Calu3 (cell line): ENCODE data around the gene PRORP. TPM values are rescaled to one million over a fixed set of nuclear protein-coding genes. Genes with fewer than 3 reads are reported as not detected.

Source experiments
- BruUV-seq: library from RNA; stranded (reverse); fragments of 400-500 nt; replicated peaks from 2 replicates; lab custom pipeline; 2021; lab: Mats Ljungman, UMichigan
- CTCF ChIA-PET: fragments of 300-600 bp; sonication (Branson Sonifier 250); formaldehyde crosslinking; loops from one replicate; lab custom pipeline; 2022; ENCODE audit warnings: antibody characterized with exemption; lab: Charles Lee
- DNase-seq: peaks from one replicate; pipeline ENCODE4 v3.0.0; 2022
- H3K27ac Mint-ChIP-seq: one replicate; pipeline ENCODE4 v1.8.0; 2022; ENCODE audit warnings: mixed read lengths; ENCODE audit not compliant: unreplicated experiment
- H3K27me3 Mint-ChIP-seq: one replicate; pipeline ENCODE4 v1.8.0; 2022; ENCODE audit warnings: mixed read lengths; ENCODE audit not compliant: unreplicated experiment
- H3K36me3 Mint-ChIP-seq: one replicate; pipeline ENCODE4 v1.8.0; 2022; ENCODE audit warnings: mild to moderate bottlenecking, moderate library complexity, mixed read lengths; ENCODE audit not compliant: insufficient read depth, unreplicated experiment
- H3K4me1 Mint-ChIP-seq: one replicate; pipeline ENCODE4 v1.8.0; 2022; ENCODE audit warnings: mild to moderate bottlenecking, low read depth, mixed read lengths; ENCODE audit not compliant: unreplicated experiment
- H3K4me3 Mint-ChIP-seq: one replicate; pipeline ENCODE4 v1.8.0; 2022; ENCODE audit warnings: mild to moderate bottlenecking, low read depth, moderate library complexity, mixed read lengths; ENCODE audit not compliant: unreplicated experiment
- H3K9me3 Mint-ChIP-seq: one replicate; pipeline ENCODE4 v1.8.0; 2022; ENCODE audit warnings: low read depth, mixed read lengths; ENCODE audit not compliant: unreplicated experiment
- CTCF ChIP-seq: fragments of 200-600 bp; IDR thresholded peaks from one replicate; pipeline ENCODE4 v1.8.0; 2022; ENCODE audit warnings: antibody characterized with exemption; ENCODE audit not compliant: unreplicated experiment
- intact Hi-C: fragments of 100-400 bp; cut with micrococcal nuclease; formaldehyde crosslinking; loops from one replicate; pipeline ENCODE4 v1.10.0; 2022; ENCODE audit not compliant: unreplicated experiment
- total RNA-seq: library from RNA; stranded (reverse); gene quantifications from 2 replicates; pipeline ENCODE4 v1.2.3, GENCODE V29; 2022

The PRORP gene
- total RNA-seq, 1 experiment from 2014 or later: 25.2 TPM

- intact Hi-C loops: no loop called here
- H3K27ac Mint-ChIP-seq: no peak overlapping the region
- BruUV-seq: no TSS peak
- TF ChIP-seq CTCF: no peak
- peaks cover 38% of the 10 kb centered on the region for H3K4me1 Mint-ChIP-seq
- no peaks in the 10 kb centered on the region for H3K27me3 Mint-ChIP-seq
- no peaks in the 10 kb centered on the region for H3K9me3 Mint-ChIP-seq
- no peak for DNase-seq
- H3K4me3 Mint-ChIP-seq: no peak overlapping the region
- CTCF ChIA-PET: no interaction called here
- no peaks in the 10 kb centered on the region for H3K36me3 Mint-ChIP-seq
These were observed 41.0 kb downstream of the PRORP start for GRCh38 chr14:35163384-35163783.

GRCh38 chr14:35164849-35165248 lies 42.5 kb downstream of the PRORP start:
- BruUV-seq: no TSS peak
- intact Hi-C loops: no loop called here
- H3K9me3 Mint-ChIP-seq: no peaks in the 10 kb centered on the region
- no peak overlapping the region for H3K27ac Mint-ChIP-seq
- CTCF ChIA-PET: no interaction called here
- DNase-seq: no peak
- H3K4me1 Mint-ChIP-seq: peaks cover 24% of the 10 kb centered on the region
- no peaks in the 10 kb centered on the region for H3K36me3 Mint-ChIP-seq
- no peaks in the 10 kb centered on the region for H3K27me3 Mint-ChIP-seq
- H3K4me3 Mint-ChIP-seq: no peak overlapping the region
- no peak for TF ChIP-seq CTCF

GRCh38 chr14:35167496-35167895 lies 45.1 kb downstream of the PRORP start:
- Mint-ChIP-seq H3K27ac (no peak overlapping the region), H3K4me3 (no peak overlapping the region), H3K27me3 (no peaks in the 10 kb centered on the region), H3K4me1 (no peaks in the 10 kb centered on the region), H3K9me3 (no peaks in the 10 kb centered on the region), H3K36me3 (no peaks in the 10 kb centered on the region)
- intact Hi-C loops: no loop called here
- CTCF ChIA-PET: no interaction called here
- TF ChIP-seq CTCF: no peak
- no TSS peak for BruUV-seq
- no peak for DNase-seq

Other genes with a start within 250 kb of the PRORP start
- 35.7 and 38.1 TPM in 2 replicates for gene BAZ1A, start 247.2 kb upstream of the PRORP start, total RNA-seq
- gene SRP54, start 139.6 kb upstream of the PRORP start, total RNA-seq: 57.6 and 60.2 TPM in 2 replicates
- gene FAM177A1, start 76.3 kb upstream of the PRORP start, total RNA-seq: 37.9 and 48.4 TPM in 2 replicates
- 11.3 and 15.8 TPM in 2 replicates for gene PPP2R3C, start 562 bp upstream of the PRORP start, total RNA-seq
- 297 and 341 TPM in 2 replicates for gene PSMA6, start 169.8 kb downstream of the PRORP start, total RNA-seq